K562 (cell line): ENCODE measurements around the gene PGPEP1. TPM values are rescaled to one million over a fixed set of nuclear protein-coding genes. Genes with fewer than 3 reads are reported as not detected.

Source experiments
- CEBPZ ChIP-seq: fragments of 150-350 bp; IDR thresholded peaks from 2 replicates; pipeline ENCODE4 v1.6.1; 2014; ENCODE audit warnings: low read depth, mild to moderate bottlenecking, low read length, borderline replicate concordance
- DMBX1 ChIP-seq: fragments of 250-450 bp; sonication (Bioruptor Pico); IDR thresholded peaks from 2 replicates; pipeline ENCODE4 v1.8.0; 2022; ENCODE audit warnings: inconsistent platforms, mild to moderate bottlenecking, moderate library complexity, borderline replicate concordance
- FOXA3 ChIP-seq, 2 experiments: fragments of 450-650 bp in 1 of 2; sonication (generic) in 1 of 2; formaldehyde crosslinking; IDR thresholded peaks in 1 of 2; conservative IDR thresholded peaks in 1 of 2; 2 replicates each; pipeline versions ENCODE4 v1.4.0 to v1.8.0; 2020 to 2022; ENCODE audit warnings: mild to moderate bottlenecking in 2 of 2, missing genetic modification reagents in 1 of 2
- ILK ChIP-seq: fragments of 450-650 bp; IDR thresholded peaks from 2 replicates; pipeline ENCODE4 v1.6.1; 2016; ENCODE audit warnings: missing genetic modification characterization, low read depth, mild to moderate bottlenecking, missing compliant biosample characterization, moderate library complexity, borderline replicate concordance
- MTA1 ChIP-seq: fragments of 450-650 bp; IDR thresholded peaks from 2 replicates; pipeline ENCODE4 v1.6.1; 2017; ENCODE audit warnings: borderline replicate concordance
- NFYB ChIP-seq: IDR thresholded peaks from 2 replicates; pipeline ENCODE4 v1.6.1; 2011; ENCODE audit warnings: mild to moderate bottlenecking, moderate library complexity; ENCODE audit not compliant: insufficient read length; ENCODE audit errors: extremely low read depth
- POLR2G ChIP-seq: fragments of 200-400 bp; formaldehyde crosslinking; IDR thresholded peaks from 2 replicates; pipeline ENCODE4 v1.6.1; 2017; ENCODE audit warnings: low read depth, mild to moderate bottlenecking, antibody characterized with exemption, low read length, moderate library complexity
- RAD21 ChIP-seq, 2 experiments: fragments of 250-450 bp in 1 of 2; fragments of 450-650 bp in 1 of 2; sonication (Bioruptor Pico) in 1 of 2; formaldehyde crosslinking in 1 of 2; IDR thresholded peaks in 1 of 2; conservative IDR thresholded peaks in 1 of 2; 2 replicates each; pipeline versions ENCODE4 v1.4.0 to v1.8.0; 2020 to 2022; ENCODE audit warnings: mild to moderate bottlenecking in 2 of 2, moderate library complexity in 1 of 2
- SAFB ChIP-seq: fragments of 200-400 bp; formaldehyde crosslinking; IDR thresholded peaks from 2 replicates; pipeline ENCODE4 v1.6.1; 2017; ENCODE audit warnings: low read depth, low read length, borderline replicate concordance
- TCF3 ChIP-seq: sonication (generic); formaldehyde crosslinking; IDR thresholded peaks from 2 replicates; pipeline ENCODE4 v1.4.0; 2020; ENCODE audit warnings: mild to moderate bottlenecking, missing genetic modification reagents
- TCFL5 ChIP-seq: fragments of 250-450 bp; sonication (Bioruptor Pico); conservative IDR thresholded peaks from 2 replicates; pipeline ENCODE4 v1.6.1; 2021; ENCODE audit warnings: mild to moderate bottlenecking, moderate library complexity, matching md5 sums
- ZC3H11A ChIP-seq: IDR thresholded peaks from 2 replicates; pipeline ENCODE4 v1.6.1; 2012; ENCODE audit warnings: low read depth, low read length, improper control_type of control experiment
- ZNF277 ChIP-seq: fragments of 250-450 bp; sonication (Bioruptor Pico); IDR thresholded peaks from 2 replicates; pipeline ENCODE4 v1.8.0; 2022; ENCODE audit warnings: inconsistent platforms, mild to moderate bottlenecking, moderate library complexity, borderline replicate concordance
- ZNF384 ChIP-seq: IDR thresholded peaks from 2 replicates; pipeline ENCODE4 v1.6.1; 2012; ENCODE audit warnings: low read depth, low read length, improper control_type of control experiment
- polyA plus RNA-seq, 8 experiments: library from polyadenylated mRNA; depleted of rRNA in 4 of 8; stranded (reverse) in 5 of 8; unstranded in 3 of 8; fragments of >200 nt; fragmentation: Nextera tagmentation in 2 of 8; fragmentation: Illumina TruSeq in 1 of 8; extraction: Ambion mirVana in 2 of 8; extraction: Trizol in 1 of 8; gene quantifications; 2 replicates each; pipeline versions ENCODE4 v1.2.1 to v1.2.3, GENCODE V29; 2011 to 2014; ENCODE audit warnings: inconsistent platforms in 1 of 8, missing spikeins in 1 of 8
- total RNA-seq, 7 experiments: library from RNA; depleted of rRNA in 6 of 7; stranded (reverse); fragments of >200 nt in 6 of 7; fragmentation: Illumina TruSeq in 2 of 7; extraction: Trizol in 2 of 7; gene quantifications; 2 replicates each; pipeline versions ENCODE4 v1.2.1 to v1.2.3, GENCODE V29; 2011 to 2021; ENCODE audit warnings: low replicate concordance in 1 of 7
- TF ChIP-seq, protein P1 (sequence below): sonication (generic); formaldehyde crosslinking; IDR thresholded peaks from 2 replicates; pipeline ENCODE4 v1.8.0; 2023; ENCODE audit warnings: mild to moderate bottlenecking, missing genetic modification reagents

PGPEP1 gene
- total and polyA plus RNA-seq, 9 of the 15 experiments (the other 6 are each of a cell fraction or from before 2014, with no cell fraction given): 10.0 to 69.6 (median 33.5) TPM

DNA sequence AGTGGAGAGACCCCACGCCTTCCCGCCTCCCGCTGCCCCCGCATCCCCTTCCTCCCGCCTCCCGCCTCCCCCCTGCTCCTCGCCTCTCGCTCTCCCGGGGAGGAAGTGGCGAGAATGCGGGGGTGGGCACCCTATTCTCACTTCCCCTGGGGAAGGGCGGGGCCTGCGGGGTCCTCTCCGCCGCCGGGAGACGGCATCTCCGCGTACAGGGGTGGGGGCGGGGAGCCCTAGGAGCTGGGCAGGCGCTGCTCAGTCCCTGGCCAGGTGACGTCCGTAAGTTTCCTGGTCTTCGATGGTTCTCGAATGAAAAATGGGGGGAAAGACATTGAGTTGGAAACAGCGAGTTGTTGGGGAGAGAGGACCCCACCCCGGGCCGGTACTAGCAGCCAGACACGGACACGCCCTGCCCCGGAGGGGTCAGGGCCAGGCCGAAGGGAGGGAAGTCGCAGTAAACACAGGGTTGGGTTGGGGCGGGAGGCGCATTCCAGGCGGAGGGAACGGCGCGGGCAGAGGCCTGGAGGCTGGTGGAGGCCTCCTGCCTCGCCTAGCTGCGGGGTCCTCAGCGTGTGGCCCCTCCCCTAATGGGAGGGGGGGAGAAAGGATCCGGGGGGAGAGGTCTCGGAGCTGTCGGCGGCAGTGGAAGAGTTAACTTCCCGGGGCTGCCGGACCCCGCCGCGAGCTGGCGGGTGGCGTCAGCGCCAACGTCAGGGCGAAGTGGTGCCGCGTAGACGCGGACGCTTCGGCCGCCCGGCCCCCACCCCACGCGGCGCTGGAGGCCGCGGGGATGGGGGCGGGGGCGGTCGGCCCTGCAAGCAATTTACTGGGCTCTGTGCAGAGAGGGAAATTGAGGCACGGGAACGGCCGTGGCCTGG lies 48.6 kb upstream of the PGPEP1 start (continued):
- TF ChIP-seq CEBPZ (no peak), TCFL5 (CRISPR knock-in tag) (no peak), SAFB (0 out of 2 replicates have a peak, but pooled peaks have one; percentile 57), MTA1 (peak; percentile 61; the same call in 1 of the 2 replicates), RAD21 (CRISPR knock-in tag; conservative IDR thresholded peaks at IDR 0.05 in 1 of 2, IDR thresholded peaks at IDR 0.05 in 1 of 2) (peak in 1 of 2 experiments; percentile 4; a peak in 2 of 4 replicates), DMBX1 (CRISPR knock-in tag) (no peak; the same call in 1 of the 2 replicates), ILK (tag) (no peak), TCF3 (CRISPR knock-in tag) (peak; percentile 19; the same call in 1 of the 2 replicates), NFYB (no peak), ZC3H11A (no peak), POLR2G (peak; percentile 88), ZNF384 (no peak), FOXA3 (CRISPR knock-in tag; conservative IDR thresholded peaks at IDR 0.05 in 1 of 2, IDR thresholded peaks at IDR 0.05 in 1 of 2) (no peak), ZNF277 (CRISPR knock-in tag) (no peak)
- TF ChIP-seq, protein P1, sequence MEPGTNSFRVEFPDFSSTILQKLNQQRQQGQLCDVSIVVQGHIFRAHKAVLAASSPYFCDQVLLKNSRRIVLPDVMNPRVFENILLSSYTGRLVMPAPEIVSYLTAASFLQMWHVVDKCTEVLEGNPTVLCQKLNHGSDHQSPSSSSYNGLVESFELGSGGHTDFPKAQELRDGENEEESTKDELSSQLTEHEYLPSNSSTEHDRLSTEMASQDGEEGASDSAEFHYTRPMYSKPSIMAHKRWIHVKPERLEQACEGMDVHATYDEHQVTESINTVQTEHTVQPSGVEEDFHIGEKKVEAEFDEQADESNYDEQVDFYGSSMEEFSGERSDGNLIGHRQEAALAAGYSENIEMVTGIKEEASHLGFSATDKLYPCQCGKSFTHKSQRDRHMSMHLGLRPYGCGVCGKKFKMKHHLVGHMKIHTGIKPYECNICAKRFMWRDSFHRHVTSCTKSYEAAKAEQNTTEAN (CRISPR knock-in tag): no peak
